H1 (cell line): ENCODE data around the gene CD151. TPM values are rescaled to one million over a fixed set of nuclear protein-coding genes. Genes with fewer than 3 reads are reported as not detected.

Source experiments
- CTCF ChIA-PET: fragments of 300-600 bp; sonication (Branson Sonifier 250); formaldehyde crosslinking; loops from one replicate; lab custom pipeline; 2021; ENCODE audit not compliant: partially characterized antibody; lab: Charles Lee
- POLR2A ChIA-PET: fragments of 300-600 bp; sonication (Branson Sonifier 250); formaldehyde crosslinking; loops from one replicate; lab custom pipeline; 2021; ENCODE audit warnings: inconsistent platforms; ENCODE audit not compliant: partially characterized antibody; lab: Charles Lee
- DNase-seq, 2 experiments: peaks; one replicate each; pipeline versions ENCODE4 v3.0.0 to v3.0.0-alpha.2; 2010 to 2022; ENCODE audit warnings: low spot score in 2 of 2, low read depth in 1 of 2, mixed read lengths in 1 of 2
- FAIRE-seq: peaks from 2 replicates; lab custom pipeline; 2011; peaks lifted over from hg19 to GRCh38; lab: Jason Lieb, UNC
- H2AFZ ChIP-seq: 2 replicates; pipeline ENCODE4 v1.8.1; 2012; ENCODE audit warnings: low read length, inconsistent platforms
- H2AK5ac ChIP-seq: 2 replicates; pipeline ENCODE4 v1.6.1; 2013; ENCODE audit warnings: low read depth, low read length
- H2BK120ac ChIP-seq: replicated peaks from 2 replicates; pipeline ENCODE3; 2013; ENCODE audit warnings: low read depth, low read length, inconsistent platforms
- H2BK12ac ChIP-seq: 2 replicates; pipeline ENCODE4 v1.6.1; 2013; ENCODE audit warnings: low read depth, low read length
- H2BK15ac ChIP-seq: 2 replicates; pipeline ENCODE4 v1.6.1; 2013; ENCODE audit warnings: low read length
- H2BK20ac ChIP-seq: 2 replicates; pipeline ENCODE4 v1.6.1; 2013; ENCODE audit warnings: low read length
- H2BK5ac ChIP-seq: 2 replicates; pipeline ENCODE4 v1.6.1; 2013; ENCODE audit warnings: low read depth, low read length
- H3K14ac ChIP-seq: 2 replicates; pipeline ENCODE4 v1.6.1; 2013; ENCODE audit warnings: inconsistent platforms; ENCODE audit not compliant: insufficient read length
- H3K18ac ChIP-seq: 2 replicates; pipeline ENCODE4 v1.6.1; 2013; ENCODE audit warnings: low read length; ENCODE audit errors: extremely low read depth
- H3K23ac ChIP-seq: 2 replicates; pipeline ENCODE4 v1.6.1; 2013; ENCODE audit warnings: inconsistent platforms; ENCODE audit not compliant: insufficient read length
- H3K23me2 ChIP-seq: 2 replicates; pipeline ENCODE4 v1.6.1; 2013; ENCODE audit warnings: low read depth, low read length
- H3K27ac ChIP-seq: 2 replicates; pipeline ENCODE4 v1.6.1; 2011; ENCODE audit warnings: low read depth, low read length, inconsistent platforms
- H3K27me3 ChIP-seq, 4 experiments: replicated peaks in 1 of 4; 1 replicate in 1 of 4; 2 replicates in 3 of 4; pipeline versions ENCODE4 v1.6.1 to v1.8.1; 2011 to 2013; ENCODE audit warnings: low read length in 3 of 4, mild to moderate bottlenecking in 3 of 4, inconsistent platforms in 2 of 4, mixed read lengths in 2 of 4, moderate library complexity in 1 of 4; ENCODE audit not compliant: control insufficient read depth in 3 of 4, insufficient read depth in 3 of 4; ENCODE audit errors: extremely low read depth in 1 of 4
- H3K36me3 ChIP-seq, 4 experiments: 2 replicates each; pipeline versions ENCODE4 v1.6.1 to v1.8.1; 2011 to 2013; ENCODE audit warnings: mild to moderate bottlenecking in 4 of 4, low read length in 3 of 4, moderate library complexity in 2 of 4, control low read depth in 1 of 4, inconsistent platforms in 1 of 4; ENCODE audit not compliant: insufficient read depth in 4 of 4, control insufficient read depth in 2 of 4
- H3K4ac ChIP-seq: replicated peaks from 2 replicates; pipeline ENCODE3; 2013; ENCODE audit warnings: low read length, low read depth, mixed read lengths, inconsistent platforms; ENCODE audit not compliant: insufficient read length
- H3K4me1 ChIP-seq, 4 experiments: replicated peaks in 1 of 4; 1 replicate in 1 of 4; 2 replicates in 3 of 4; pipeline versions ENCODE4 v1.6.1 to v1.8.1; 2011 to 2013; ENCODE audit warnings: low read length in 3 of 4, inconsistent platforms in 2 of 4, mixed read lengths in 1 of 4; ENCODE audit not compliant: insufficient read depth in 4 of 4, control insufficient read depth in 3 of 4
- H3K4me2 ChIP-seq, 2 experiments: 2 replicates each; pipeline versions ENCODE4 v1.6.1 to v1.8.1; 2011 to 2013; ENCODE audit warnings: low read depth in 2 of 2, low read length in 2 of 2, control low read depth in 1 of 2, inconsistent platforms in 1 of 2, mild to moderate bottlenecking in 1 of 2; ENCODE audit not compliant: insufficient read depth in 1 of 2
- H3K4me3 ChIP-seq, 4 experiments: fragments of 200-600, 300-600 bp in 1 of 4; sonication (generic), shearing (Covaris generic), sonication (Bioruptor Twin) in 1 of 4; 2 replicates each; pipeline versions ENCODE4 v1.5.1 to v1.8.1; 2011 to 2016; ENCODE audit warnings: low read length in 4 of 4, low read depth in 3 of 4, control low read depth in 2 of 4, inconsistent platforms in 2 of 4, mild to moderate bottlenecking in 2 of 4, mixed read lengths in 1 of 4, moderate library complexity in 1 of 4; ENCODE audit not compliant: insufficient read depth in 2 of 4; ENCODE audit errors: extremely low read depth in 1 of 4
- H3K56ac ChIP-seq: replicated peaks from 2 replicates; pipeline ENCODE3; 2013; ENCODE audit warnings: low read depth, mild to moderate bottlenecking, mixed read lengths, low read length, inconsistent platforms; ENCODE audit not compliant: insufficient read length
- H3K79me1 ChIP-seq: 2 replicates; pipeline ENCODE4 v1.6.1; 2013; ENCODE audit warnings: low read depth, low read length, control low read depth
- H3K79me2 ChIP-seq, 2 experiments: 2 replicates each; pipeline versions ENCODE4 v1.6.1 to v1.8.1; 2012 to 2013; ENCODE audit warnings: low read length in 2 of 2, mild to moderate bottlenecking in 2 of 2, inconsistent platforms in 1 of 2; ENCODE audit not compliant: insufficient read depth in 2 of 2, control insufficient read depth in 1 of 2
- H3K9ac ChIP-seq, 4 experiments: replicated peaks in 1 of 4; 1 replicate in 1 of 4; 2 replicates in 3 of 4; pipeline versions ENCODE4 v1.6.1 to v1.8.1; 2011 to 2013; ENCODE audit warnings: low read depth in 3 of 4, low read length in 3 of 4, control low read depth in 2 of 4, mild to moderate bottlenecking in 2 of 4, moderate library complexity in 2 of 4, inconsistent platforms in 1 of 4; ENCODE audit errors: extremely low read depth in 1 of 4
- H3K9me3 ChIP-seq, 2 experiments: 2 replicates each; pipeline versions ENCODE4 v1.6.1 to v1.8.1; 2012 to 2013; ENCODE audit warnings: mild to moderate bottlenecking in 2 of 2, moderate library complexity in 2 of 2, control low read depth in 1 of 2, inconsistent platforms in 1 of 2, low read depth in 1 of 2, low read length in 1 of 2, mixed read lengths in 1 of 2; ENCODE audit not compliant: insufficient read depth in 2 of 2
- H4K20me1 ChIP-seq, 2 experiments: replicated peaks in 1 of 2; 2 replicates each; pipeline versions ENCODE3 to v1.8.1; 2011 to 2013; ENCODE audit warnings: inconsistent platforms in 2 of 2, low read length in 2 of 2, mild to moderate bottlenecking in 1 of 2; ENCODE audit not compliant: insufficient read depth in 2 of 2, control insufficient read depth in 1 of 2
- H4K5ac ChIP-seq: 2 replicates; pipeline ENCODE4 v1.6.1; 2013; ENCODE audit warnings: low read length, low read depth, mixed read lengths, inconsistent platforms; ENCODE audit not compliant: insufficient read length
- H4K8ac ChIP-seq: 2 replicates; pipeline ENCODE4 v1.8.0; 2013; ENCODE audit warnings: mild to moderate bottlenecking, moderate library complexity, low read length, inconsistent platforms; ENCODE audit not compliant: insufficient read depth; ENCODE audit errors: extremely low read depth
- H4K91ac ChIP-seq: replicated peaks from 2 replicates; pipeline ENCODE3; 2013; ENCODE audit warnings: low read length, mixed read lengths, inconsistent platforms; ENCODE audit not compliant: insufficient read length
- BCL11A ChIP-seq, 2 experiments: IDR thresholded peaks; one replicate each; pipeline ENCODE4 v1.6.1; 2011; ENCODE audit warnings: low read depth in 2 of 2, low read length in 2 of 2, mild to moderate bottlenecking in 2 of 2
- CHD2 ChIP-seq: IDR thresholded peaks from 2 replicates; pipeline ENCODE4 v1.6.1; 2012; ENCODE audit warnings: low read length, improper control_type of control experiment
- CTBP2 ChIP-seq: IDR thresholded peaks from 2 replicates; pipeline ENCODE4 v1.7.0; 2011; ENCODE audit warnings: borderline replicate concordance, mild to moderate bottlenecking, moderate library complexity, mixed read lengths, low read length; ENCODE audit not compliant: insufficient read depth, insufficient read length
- EP300 ChIP-seq, 2 experiments: IDR thresholded peaks; 1 replicate in 1 of 2; 2 replicates in 1 of 2; pipeline ENCODE4 v1.6.1; 2011 to 2012; ENCODE audit warnings: low read depth in 2 of 2, low read length in 2 of 2, mild to moderate bottlenecking in 2 of 2, borderline replicate concordance in 1 of 2, inconsistent platforms in 1 of 2, moderate library complexity in 1 of 2
- GABPA ChIP-seq: IDR thresholded peaks from 2 replicates; pipeline ENCODE4 v1.6.1; 2011; ENCODE audit warnings: mild to moderate bottlenecking, low read length, moderate library complexity, borderline replicate concordance; ENCODE audit not compliant: insufficient read depth
- SAP30 ChIP-seq: fragments of 300-600 bp; sonication (generic); IDR thresholded peaks from 2 replicates; pipeline ENCODE4 v1.7.1; 2012; ENCODE audit warnings: low read length, moderate library complexity, mild to moderate bottlenecking, inconsistent platforms; ENCODE audit not compliant: insufficient read depth, insufficient replicate concordance
- WGBS, 2 experiments: shearing (Covaris generic) in 1 of 2; methylation state at CpG; one replicate each; pipeline versions ENCODE4 v1.1.6 to v1.1.7; 2013 to 2015; ENCODE audit warnings: low lambda C conversion rate in 2 of 2, mixed read lengths in 2 of 2, inconsistent platforms in 1 of 2, low coverage in 1 of 2, missing lambda C conversion rate in 1 of 2; ENCODE audit not compliant: insufficient replicate concordance in 2 of 2, insufficient coverage in 1 of 2, insufficient read length in 1 of 2; ENCODE audit errors: extremely low coverage in 1 of 2, missing lambda C conversion rate in 1 of 2; 5-methylcytosine and 5-hydroxymethylcytosine counted together
- polyA plus RNA-seq, 7 experiments: library from polyadenylated mRNA; depleted of rRNA in 3 of 7; stranded (reverse) in 5 of 7; unstranded in 2 of 7; fragments of >200 nt in 5 of 7; fragments of 200-250 nt in 2 of 7; gene quantifications; 1 replicate in 5 of 7; 2 replicates in 1 of 7; 4 replicates in 1 of 7; pipeline versions ENCODE4 v1.2.1 to v1.2.3, GENCODE V29; 2011 to 2013; ENCODE audit warnings: missing spikeins in 2 of 7, mixed read lengths in 2 of 7
- total RNA-seq: library from RNA; stranded (reverse); fragmentation: NEBNext Ultra II Directional; extraction: Animal tissue kit (Norgen Biotek cat#: 25700); gene quantifications from 2 replicates; pipeline ENCODE4 v1.2.1, GENCODE V29; 2021
- TF ChIP-seq, protein P1 (sequence below): IDR thresholded peaks from 2 replicates; pipeline ENCODE4 v1.6.1; 2012; ENCODE audit warnings: low read length, inconsistent platforms

Gene CD151
- total and polyA plus RNA-seq, 2 of the 8 experiments (the other 6 are each of a cell fraction or from before 2014, with no cell fraction given) = 101 to 212 TPM

DNA sequence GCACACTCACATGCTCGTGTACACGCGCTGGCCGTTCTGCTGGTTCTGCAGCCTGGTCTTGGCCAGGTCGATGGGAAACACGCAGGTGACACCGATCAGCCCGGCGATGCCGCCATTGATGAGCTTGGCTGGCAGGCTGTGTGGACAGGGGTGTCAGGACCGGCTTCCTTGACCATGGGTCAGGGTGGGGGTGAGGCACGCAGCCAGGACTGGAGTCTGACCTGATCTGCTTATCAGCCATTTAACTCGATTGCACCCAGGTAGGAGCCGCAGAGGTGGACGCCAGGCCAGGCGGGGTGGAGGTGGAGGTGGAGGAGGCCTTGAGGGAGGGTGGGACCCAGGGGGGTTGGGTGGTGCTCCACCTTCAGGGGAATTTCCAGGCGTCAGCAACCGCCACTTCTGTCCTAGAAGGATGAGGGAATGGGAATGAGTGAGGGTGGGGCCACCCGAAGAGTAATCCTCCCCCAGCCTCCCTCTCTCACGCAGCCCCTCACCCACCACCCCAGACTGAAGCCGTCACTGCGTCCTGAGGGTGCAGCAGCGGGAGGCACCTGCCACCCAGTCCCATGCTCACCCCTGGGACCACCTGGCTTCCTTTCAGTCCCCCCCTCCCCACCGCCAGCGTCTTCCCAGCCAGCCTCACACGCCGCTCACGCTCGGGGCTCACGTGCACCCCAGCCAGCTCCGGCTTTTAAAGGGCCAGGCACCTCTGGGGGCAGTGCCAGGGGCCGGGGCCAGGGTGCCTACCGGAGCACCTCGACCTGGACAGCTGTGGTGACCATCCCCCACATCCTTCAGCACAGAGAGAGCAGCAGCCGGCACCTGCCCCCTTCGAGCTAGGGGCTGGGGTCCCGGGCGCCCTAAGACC, 37.8 kb upstream of the CD151 start:
- Histone ChIP-seq H3K14ac (no peak overlapping the region), H3K4me3 (no peak overlapping the region), H4K91ac (no peak overlapping the region), H2BK15ac (no peak overlapping the region), H3K4ac (no peak overlapping the region), H4K20me1 (peaks cover 0 to 12% of the 10 kb centered on the region in 2 experiments), H2BK120ac (no peak overlapping the region), H3K56ac (no peak overlapping the region), H3K27me3 (no peaks in the 10 kb centered on the region), H3K27ac (no peak overlapping the region), H4K5ac (no peak overlapping the region), H3K36me3 (peaks cover 0 to 20% (median 1%) of the 10 kb centered on the region in 4 experiments; a peak in 4 of 8 replicates), H2AK5ac (no peak overlapping the region), H4K8ac (0 out of 2 replicates have a peak overlapping the region, but pooled peaks have one; percentile 46), H2BK12ac (no peak overlapping the region), H2BK20ac (no peak overlapping the region), H3K23ac (no peak overlapping the region), H3K4me2 (no peak overlapping the region; a peak in 1 of 4 replicates), H3K18ac (no peak overlapping the region; the same call in 1 of the 2 replicates), H3K4me1 (peaks cover 4 to 28% (median 18%) of the 10 kb centered on the region in 4 experiments), H3K9me3 (no peaks in the 10 kb centered on the region), H3K9ac (no peak overlapping the region), H3K79me2 (peaks cover 0 to 5% of the 10 kb centered on the region in 2 experiments; a peak in 1 of 4 replicates), H2BK5ac (no peak overlapping the region; the same call in 1 of the 2 replicates), H2AFZ (no peak overlapping the region), H3K79me1 (0 out of 2 replicates have a peak, but pooled peaks cover 7% of the 10 kb centered on the region), H3K23me2 (peaks cover 7% of the 10 kb centered on the region)
- POLR2A ChIA-PET = interaction anchor here (1.1 to 53.0 kb wide), 6 partner anchors 9 to 35 kb away, joined by 3 to 1917 read pairs (median 6); partner anchors contain the start of genes CD151, CRACR2B, GATD1 and PIDD1
- CTCF ChIA-PET = interaction anchor here (0.9 to 3.4 kb wide), 4 partner anchors 9 to 36 kb away, joined by 3 to 14 read pairs (median 4); no protein-coding TSS in a partner anchor
- WGBS, 2 experiments = 93% methylated on average over 27 of the region's 38 CpGs; no CpG with 5 or more reads in 1 of the 2 experiments
- no peak for DNase-seq
- FAIRE-seq = no peak
- TF ChIP-seq SAP30 (no peak), EP300 (IDR thresholded peaks at IDR 0.05; ENCODE audit: borderline replicate concordance in 1 of 2, low read depth in 2 of 2, low read length in 2 of 2) (no peak), GABPA (no peak), CHD2 (no peak), CTBP2 (no peak), BCL11A (IDR thresholded peaks at IDR 0.05; ENCODE audit: low read depth in 2 of 2, low read length in 2 of 2) (no peak)
- TF ChIP-seq, protein P1, sequence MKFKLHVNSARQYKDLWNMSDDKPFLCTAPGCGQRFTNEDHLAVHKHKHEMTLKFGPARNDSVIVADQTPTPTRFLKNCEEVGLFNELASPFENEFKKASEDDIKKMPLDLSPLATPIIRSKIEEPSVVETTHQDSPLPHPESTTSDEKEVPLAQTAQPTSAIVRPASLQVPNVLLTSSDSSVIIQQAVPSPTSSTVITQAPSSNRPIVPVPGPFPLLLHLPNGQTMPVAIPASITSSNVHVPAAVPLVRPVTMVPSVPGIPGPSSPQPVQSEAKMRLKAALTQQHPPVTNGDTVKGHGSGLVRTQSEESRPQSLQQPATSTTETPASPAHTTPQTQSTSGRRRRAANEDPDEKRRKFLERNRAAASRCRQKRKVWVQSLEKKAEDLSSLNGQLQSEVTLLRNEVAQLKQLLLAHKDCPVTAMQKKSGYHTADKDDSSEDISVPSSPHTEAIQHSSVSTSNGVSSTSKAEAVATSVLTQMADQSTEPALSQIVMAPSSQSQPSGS = no peak
